ENCODE results near the gene CATSPERZ.

- no peak for TF ChIP-seq TARDBP (IDR thresholded peaks at IDR 0.05)
- TF ChIP-seq SP1 (IDR thresholded peaks at IDR 0.05): no peak
- TF ChIP-seq ARNT (IDR thresholded peaks at IDR 0.05): no peak
- TF ChIP-seq FOXK2 (IDR thresholded peaks at IDR 0.05): no peak
- no peak for TF ChIP-seq HDGF (IDR thresholded peaks at IDR 0.05; ENCODE audit: borderline replicate concordance)
- TF ChIP-seq ELF4 (IDR thresholded peaks at IDR 0.05): no peak
- TF ChIP-seq SUZ12 (IDR thresholded peaks at IDR 0.05): no peak
- no peak for TF ChIP-seq FOXM1 (IDR thresholded peaks at IDR 0.05; ENCODE audit: borderline replicate concordance)
- TF ChIP-seq CTBP1 (IDR thresholded peaks at IDR 0.05; ENCODE audit: borderline replicate concordance): no peak
- no peak for TF ChIP-seq BHLHE40 (IDR thresholded peaks at IDR 0.05; ENCODE audit: borderline replicate concordance)
- TF ChIP-seq LEF1 (IDR thresholded peaks at IDR 0.05; ENCODE audit: borderline replicate concordance): no peak
These were observed 14.0 kb upstream of the CATSPERZ start for GRCh38 chr11:64285885-64286800.

Measured in HEK293T (cell line).